ENCODE measurements around the gene AAMP.
"Not testable (repeated sequence)": the region's sequence is repeated elsewhere in the genome, so short reads cannot be mapped to it uniquely, and the experiment has no call there.

- not testable (repeated sequence) for TF ChIP-seq POLR2A (IDR thresholded peaks at IDR 0.05; ENCODE audit: low read length); GATA1 (IDR thresholded peaks at IDR 0.05; ENCODE audit: low read depth, low read length)
Measured at GRCh38 chr2:218273214-218273907, 3.4 kb upstream of the AAMP start.

Data from erythroblast (primary cell).